MCF 10A (cell line): ENCODE measurements around the gene HLCS. TPM values are rescaled to one million over a fixed set of nuclear protein-coding genes. Genes with fewer than 3 reads are reported as not detected.

Experiments used
- BruUV-seq: library from RNA; stranded (reverse); fragments of 400-500 nt; replicated peaks from 2 replicates; lab custom pipeline; 2021; lab: Mats Ljungman, UMichigan
- CTCF ChIA-PET: fragments of 300-600 bp; sonication (Branson Sonifier 250); formaldehyde crosslinking; extraction: SDS; loops from one replicate; lab custom pipeline; 2021; ENCODE audit warnings: antibody characterized with exemption, inconsistent platforms; lab: Yijun Ruan, JAX
- POLR2A ChIA-PET: fragments of 300-600, 350-650 bp; sonication (Branson Sonifier 250); formaldehyde crosslinking; extraction: SDS; loops from one replicate; lab custom pipeline; 2020; ENCODE audit warnings: antibody characterized with exemption, inconsistent platforms; lab: Yijun Ruan, JAX
- DNase-seq: peaks from one replicate; pipeline ENCODE4 v3.0.0-alpha.2; 2018; ENCODE audit not compliant: unreplicated experiment
- H3K27ac Mint-ChIP-seq: one replicate; pipeline ENCODE4 v1.8.0; 2022; ENCODE audit warnings: mild to moderate bottlenecking, low read depth, mixed read lengths; ENCODE audit not compliant: unreplicated experiment
- H3K27me3 Mint-ChIP-seq: one replicate; pipeline ENCODE4 v1.8.0; 2022; ENCODE audit warnings: mixed read lengths; ENCODE audit not compliant: insufficient read depth, unreplicated experiment
- H3K36me3 Mint-ChIP-seq: one replicate; pipeline ENCODE4 v1.8.0; 2022; ENCODE audit warnings: mild to moderate bottlenecking, moderate library complexity, mixed read lengths; ENCODE audit not compliant: insufficient read depth, unreplicated experiment
- H3K4me1 Mint-ChIP-seq: one replicate; pipeline ENCODE4 v1.8.0; 2022; ENCODE audit warnings: mixed read lengths; ENCODE audit not compliant: insufficient read depth, unreplicated experiment
- H3K4me3 Mint-ChIP-seq: one replicate; pipeline ENCODE4 v1.8.0; 2022; ENCODE audit warnings: mild to moderate bottlenecking, moderate library complexity, mixed read lengths; ENCODE audit not compliant: unreplicated experiment
- H3K9me3 Mint-ChIP-seq: one replicate; pipeline ENCODE4 v1.8.0; 2022; ENCODE audit warnings: mixed read lengths; ENCODE audit not compliant: unreplicated experiment
- CTCF ChIP-seq: fragments of 200-600 bp; IDR thresholded peaks from one replicate; pipeline ENCODE4 v1.8.0; 2022; ENCODE audit warnings: antibody characterized with exemption, mild to moderate bottlenecking; ENCODE audit not compliant: unreplicated experiment
- intact Hi-C: fragments of 100-400 bp; cut with micrococcal nuclease; formaldehyde crosslinking; loops from 2 replicates; pipeline ENCODE4 v1.14.1; 2022
- total RNA-seq: library from RNA; stranded (reverse); gene quantifications from 2 replicates; pipeline ENCODE4 v1.2.3, GENCODE V29; 2022

The HLCS gene
- total RNA-seq, 1 experiment from 2014 or later, result 46.1 TPM

- ChIA-PET CTCF (interaction anchor here (0.6 to 1.1 kb wide), 3 partner anchors 22 to 440 kb away, joined by 3 read pairs; no protein-coding TSS in a partner anchor), POLR2A (no interaction called here)
- H3K4me1 Mint-ChIP-seq, result peaks cover 7% of the 10 kb centered on the region
- intact Hi-C loops, result no loop called here
- no peak for DNase-seq
- no peak overlapping the region for H3K4me3 Mint-ChIP-seq
- no peak overlapping the region for H3K27ac Mint-ChIP-seq
- no peak for TF ChIP-seq CTCF
- no peaks in the 10 kb centered on the region for H3K9me3 Mint-ChIP-seq
- H3K36me3 Mint-ChIP-seq, result peaks cover 42% of the 10 kb centered on the region
- BruUV-seq, result no TSS peak
- no peaks in the 10 kb centered on the region for H3K27me3 Mint-ChIP-seq
Measured at GRCh38 chr21:36946949-36947356, 19.5 kb downstream of the HLCS start.

GRCh38 chr21:36945496-36946138 lies 20.9 kb downstream of the HLCS start:
- ChIA-PET POLR2A (interaction anchor here (0.7 kb wide), 1 partner anchor 421 kb away, joined by 3 read pairs; no protein-coding TSS in a partner anchor), CTCF (interaction anchor here (0.8 to 0.9 kb wide), 3 partner anchors 17 to 315 kb away, joined by 3 to 4 read pairs (median 3); no protein-coding TSS in a partner anchor)
- Mint-ChIP-seq H3K27me3 (no peaks in the 10 kb centered on the region), H3K27ac (no peak overlapping the region), H3K9me3 (no peaks in the 10 kb centered on the region), H3K4me1 (peaks cover 7% of the 10 kb centered on the region), H3K36me3 (peaks cover 42% of the 10 kb centered on the region), H3K4me3 (no peak overlapping the region)
- BruUV-seq, result no TSS peak
- TF ChIP-seq CTCF, result no peak
- DNase-seq, result no peak
- intact Hi-C loops, result no loop called here

GRCh38 chr21:36936361-36937135 lies 29.9 kb downstream of the HLCS start:
- ChIA-PET POLR2A (no interaction called here), CTCF (interaction anchor here (0.6 to 1.8 kb wide), 7 partner anchors 8 to 308 kb away, joined by 3 to 7 read pairs (median 5); no protein-coding TSS in a partner anchor)
- no peak for DNase-seq
- intact Hi-C loops, result no loop called here
- H3K4me1 Mint-ChIP-seq, result no peaks in the 10 kb centered on the region
- H3K27me3 Mint-ChIP-seq, result no peaks in the 10 kb centered on the region
- TSS peak; percentile 34 for BruUV-seq
- TF ChIP-seq CTCF, result no peak
- peaks cover 48% of the 10 kb centered on the region for H3K36me3 Mint-ChIP-seq
- no peak overlapping the region for H3K27ac Mint-ChIP-seq
- H3K9me3 Mint-ChIP-seq, result no peaks in the 10 kb centered on the region
- H3K4me3 Mint-ChIP-seq, result no peak overlapping the region

GRCh38 chr21:36934864-36935420 lies 31.5 kb downstream of the HLCS start:
- no peaks in the 10 kb centered on the region for H3K27me3 Mint-ChIP-seq
- BruUV-seq, result no TSS peak
- H3K4me3 Mint-ChIP-seq, result no peak overlapping the region
- intact Hi-C loops, result no loop called here
- DNase-seq, result no peak
- H3K4me1 Mint-ChIP-seq, result no peaks in the 10 kb centered on the region
- no peaks in the 10 kb centered on the region for H3K9me3 Mint-ChIP-seq
- ChIA-PET CTCF (interaction anchor here (0.9 to 1.3 kb wide), 4 partner anchors 18 to 304 kb away, joined by 3 to 5 read pairs (median 4); no protein-coding TSS in a partner anchor), POLR2A (interaction anchor here (0.6 to 1.0 kb wide), 2 partner anchors 56 to 505 kb away, joined by 3 read pairs; no protein-coding TSS in a partner anchor)
- no peak overlapping the region for H3K27ac Mint-ChIP-seq
- TF ChIP-seq CTCF, result no peak
- H3K36me3 Mint-ChIP-seq, result peaks cover 52% of the 10 kb centered on the region
